GM19468 (cell line): ENCODE data around the gene UBP1.
"Not testable (repeated sequence)": the region's sequence is repeated elsewhere in the genome, so short reads cannot be mapped to it uniquely, and the experiment has no call there.

Experiments used
- ATAC-seq: cut with Tn5 transposase; IDR thresholded peaks from one replicate; pipeline ENCODE4 v1.9.1; 2021; ENCODE audit warnings: mild to moderate bottlenecking, moderate library complexity, moderate number of reproducible peaks; ENCODE audit not compliant: unreplicated experiment; ENCODE audit errors: extremely low read depth

Gene UBP1

DNA sequence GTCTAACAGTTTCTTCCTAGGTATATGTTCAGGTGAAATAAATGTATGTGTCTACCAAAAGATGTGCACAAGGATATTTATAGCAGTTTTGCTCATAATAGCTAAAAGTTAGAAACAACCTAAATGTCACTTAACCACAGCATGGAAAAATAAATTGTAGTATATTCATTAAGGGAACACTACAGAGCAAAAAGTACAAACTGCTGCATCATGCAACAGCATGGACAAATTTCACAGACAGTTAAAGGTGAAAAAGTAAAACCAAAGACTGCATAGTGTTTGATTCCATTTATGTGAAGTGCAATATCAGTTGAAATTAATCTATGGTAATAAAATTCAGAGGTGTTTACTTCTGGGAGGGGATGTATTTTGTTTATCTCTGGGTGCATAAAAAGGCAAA is 100.4 kb downstream of the UBP1 start:
- ATAC-seq, result no peak

DNA sequence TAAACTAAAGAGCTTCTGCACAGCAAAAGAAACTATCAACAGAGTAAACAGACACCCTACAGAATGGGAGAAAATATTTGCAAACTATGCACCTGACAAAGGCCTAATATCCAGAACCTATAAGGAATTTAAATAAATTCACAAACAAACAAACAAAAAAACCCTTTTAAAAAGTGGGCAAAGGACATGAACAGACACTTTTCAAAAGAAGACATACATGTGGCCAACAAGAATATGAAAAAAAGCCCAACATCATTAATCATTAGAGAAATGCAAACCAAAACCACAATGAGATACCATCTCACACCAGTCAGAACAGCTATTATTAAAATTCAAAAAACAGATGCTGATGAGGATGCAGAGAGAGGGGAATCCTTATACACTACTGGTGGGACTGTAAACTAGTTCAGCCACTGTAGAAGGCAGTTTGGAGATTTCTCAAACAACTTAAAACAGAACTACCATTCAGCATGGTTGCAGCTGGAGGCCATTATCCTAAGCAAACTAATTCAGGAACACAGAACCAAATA is 101.2 kb downstream of the UBP1 start:
- not testable (repeated sequence) for ATAC-seq
